Sigmoid colon (tissue), 7 donors: Measurements from ENCODE around the gene TFAM. TPM values are rescaled to one million over a fixed set of nuclear protein-coding genes. Genes with fewer than 3 reads are reported as not detected.

Experiments used
- DNase-seq: peaks from one replicate; pipeline ENCODE4 v3.0.0-alpha.2; 2019
- H3K27ac ChIP-seq, 4 donors: fragments of 200-600 bp; sonication (generic); one replicate each; pipeline ENCODE4 v1.5.1; 2016 to 2019; ENCODE audit warnings: mild to moderate bottlenecking in 1 of 4
- H3K27me3 ChIP-seq, 3 donors: fragments of 200-600 bp; sonication (generic); one replicate each; pipeline ENCODE4 v1.5.1; 2019; ENCODE audit warnings: mild to moderate bottlenecking in 1 of 3
- H3K36me3 ChIP-seq, 4 donors: fragments of 200-600 bp; sonication (generic); one replicate each; pipeline ENCODE4 v1.5.1; 2016 to 2019
- H3K4me1 ChIP-seq, 4 donors: fragments of 200-600 bp; sonication (generic); one replicate each; pipeline ENCODE4 v1.5.1; 2017 to 2019
- H3K4me3 ChIP-seq, 4 donors: fragments of 200-600 bp; sonication (generic); one replicate each; pipeline ENCODE4 v1.5.1; 2017 to 2019; ENCODE audit warnings: mild to moderate bottlenecking in 2 of 4, moderate library complexity in 1 of 4
- H3K9me3 ChIP-seq, 4 donors: fragments of 200-600 bp in 3 of 4; sonication (generic) in 3 of 4; one replicate each; pipeline versions ENCODE4 v1.5.1 to v1.6.1; 2013 to 2019
- EP300 ChIP-seq, 4 donors: sonication (generic); formaldehyde crosslinking; IDR thresholded peaks; one replicate each; pipeline ENCODE4 v1.6.1; 2017; ENCODE audit warnings: antibody characterized with exemption in 4 of 4
- POLR2A ChIP-seq, 2 donors: fragments of 450-650 bp; IDR thresholded peaks; one replicate each; pipeline ENCODE4 v1.6.1; 2016; ENCODE audit warnings: antibody characterized with exemption in 2 of 2, mild to moderate bottlenecking in 2 of 2, moderate library complexity in 2 of 2
- POLR2AphosphoS5 ChIP-seq, 4 donors: sonication (generic); formaldehyde crosslinking; IDR thresholded peaks; one replicate each; pipeline ENCODE4 v1.6.1; 2017; ENCODE audit warnings: antibody characterized with exemption in 4 of 4
- WGBS, 2 donors: extraction: QIAGEN DNeasy Blood & Tissue Kit; methylation state at CpG; one replicate each; pipeline ENCODE4 v1.1.7; 2013; 5-methylcytosine and 5-hydroxymethylcytosine counted together
- intact Hi-C: fragments of 100-400 bp; cut with DNase I; formaldehyde crosslinking; loops from one replicate; pipeline ENCODE4 v1.15.1; 2023
- polyA plus RNA-seq, 3 donors: library from polyadenylated mRNA; stranded (reverse); fragments of 200-250 nt; gene quantifications; one replicate each; pipeline ENCODE4 v1.2.3, GENCODE V29; 2013
- total RNA-seq, 4 donors: library from RNA; depleted of rRNA; stranded (reverse); fragments of >200 nt; gene quantifications; one replicate each; pipeline ENCODE4 v1.1.0, GENCODE V29; 2016
- TF ChIP-seq, protein P1 (sequence below), 4 experiments: fragments of 450-650 bp in 3 of 4; fragments of 200-600 bp in 1 of 4; IDR thresholded peaks; one replicate each; pipeline ENCODE4 v1.5.1; 2016 to 2019; ENCODE audit warnings: antibody characterized with exemption in 4 of 4, mild to moderate bottlenecking in 3 of 4, moderate library complexity in 2 of 4
- donor health status: healthy with polysubstance abuse.
- donor health status: Bipolar disorder and iron deficiency.
- donor health status: healthy.

Gene TFAM
- total and polyA plus RNA-seq, 7 donors, result 10.8 to 27.1 (median 22.2) TPM

DNA sequence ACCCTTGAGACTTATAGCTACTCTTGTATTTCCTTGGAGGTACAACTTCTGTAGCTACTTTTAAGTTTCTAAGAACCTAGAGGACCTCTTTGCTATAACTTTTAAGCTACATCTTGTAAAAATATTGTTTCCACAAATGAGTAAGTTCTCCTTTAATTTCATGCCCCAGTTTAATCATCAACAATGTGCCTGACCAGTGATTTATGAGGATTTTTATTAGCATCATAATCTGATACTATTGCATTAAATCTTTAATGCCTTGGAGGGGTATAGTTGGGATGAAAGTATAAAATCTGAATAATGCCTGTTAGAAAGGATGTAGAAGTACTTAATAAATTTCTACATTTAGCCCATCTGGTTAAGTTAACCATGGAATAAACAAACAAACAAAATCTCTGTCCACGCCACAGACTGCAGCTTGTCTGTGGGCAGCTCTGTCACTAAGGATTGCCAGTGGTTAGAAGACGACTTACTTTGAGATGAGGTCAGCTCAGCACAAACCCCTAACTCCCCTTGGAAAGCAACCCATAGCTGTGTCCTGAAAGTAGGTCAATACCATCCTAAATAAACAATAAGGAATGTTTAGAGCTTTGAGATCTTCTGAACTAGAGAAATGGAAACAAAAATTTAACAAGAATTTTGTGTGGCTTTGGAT is 32.1 kb upstream of the TFAM start:
- H3K4me1 ChIP-seq, result peaks cover 0 to 34% (median 33%) of the 10 kb centered on the region in 4 donors
- TF ChIP-seq, protein P1, sequence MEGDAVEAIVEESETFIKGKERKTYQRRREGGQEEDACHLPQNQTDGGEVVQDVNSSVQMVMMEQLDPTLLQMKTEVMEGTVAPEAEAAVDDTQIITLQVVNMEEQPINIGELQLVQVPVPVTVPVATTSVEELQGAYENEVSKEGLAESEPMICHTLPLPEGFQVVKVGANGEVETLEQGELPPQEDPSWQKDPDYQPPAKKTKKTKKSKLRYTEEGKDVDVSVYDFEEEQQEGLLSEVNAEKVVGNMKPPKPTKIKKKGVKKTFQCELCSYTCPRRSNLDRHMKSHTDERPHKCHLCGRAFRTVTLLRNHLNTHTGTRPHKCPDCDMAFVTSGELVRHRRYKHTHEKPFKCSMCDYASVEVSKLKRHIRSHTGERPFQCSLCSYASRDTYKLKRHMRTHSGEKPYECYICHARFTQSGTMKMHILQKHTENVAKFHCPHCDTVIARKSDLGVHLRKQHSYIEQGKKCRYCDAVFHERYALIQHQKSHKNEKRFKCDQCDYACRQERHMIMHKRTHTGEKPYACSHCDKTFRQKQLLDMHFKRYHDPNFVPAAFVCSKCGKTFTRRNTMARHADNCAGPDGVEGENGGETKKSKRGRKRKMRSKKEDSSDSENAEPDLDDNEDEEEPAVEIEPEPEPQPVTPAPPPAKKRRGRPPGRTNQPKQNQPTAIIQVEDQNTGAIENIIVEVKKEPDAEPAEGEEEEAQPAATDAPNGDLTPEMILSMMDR (IDR thresholded peaks at IDR 0.05), result no peak
- TF ChIP-seq POLR2AphosphoS5 (IDR thresholded peaks at IDR 0.05) (no peak), EP300 (IDR thresholded peaks at IDR 0.05) (no peak), POLR2A (IDR thresholded peaks at IDR 0.05) (no peak)
- H3K36me3 ChIP-seq, result no peaks in the 10 kb centered on the region
- no peak overlapping the region for H3K4me3 ChIP-seq
- H3K27ac ChIP-seq, result no peak overlapping the region
- 79 to 80% methylated on average over 2 of the region's 2 CpGs for WGBS, 2 donors
- H3K27me3 ChIP-seq, result no peaks in the 10 kb centered on the region
- DNase-seq, result no peak
- no peaks in the 10 kb centered on the region for H3K9me3 ChIP-seq
- intact Hi-C loops, result no loop called here

DNA sequence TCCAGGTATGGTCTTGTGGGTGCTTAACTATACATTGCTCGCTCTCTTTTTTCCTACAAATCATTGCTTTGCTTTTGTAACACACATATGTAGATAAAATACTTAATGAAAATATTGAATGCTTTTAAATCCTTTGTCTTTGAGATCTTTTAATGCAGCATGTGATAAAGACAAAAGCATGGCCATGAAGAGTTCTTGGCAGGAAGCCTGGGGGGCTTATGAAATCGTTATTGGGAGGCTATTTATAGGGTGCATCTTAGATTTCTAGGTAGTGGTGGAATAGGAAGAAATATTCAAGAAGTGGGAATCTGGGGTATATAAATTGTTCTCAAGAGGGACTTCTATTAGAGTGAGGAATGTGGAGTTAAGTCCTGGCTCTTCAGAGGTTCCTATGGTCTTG is 28.5 kb upstream of the TFAM start:
- Histone ChIP-seq H3K9me3 (no peaks in the 10 kb centered on the region), H3K36me3 (no peaks in the 10 kb centered on the region), H3K4me3 (no peak overlapping the region), H3K27me3 (no peaks in the 10 kb centered on the region), H3K27ac (no peak overlapping the region), H3K4me1 (peaks cover 0 to 38% (median 24%) of the 10 kb centered on the region in 4 donors)
- intact Hi-C loops, result no loop called here
- 58 to 62% methylated on average over 2 of the region's 2 CpGs for WGBS, 2 donors
- TF ChIP-seq EP300 (IDR thresholded peaks at IDR 0.05), result no peak
- TF ChIP-seq, protein P1 (IDR thresholded peaks at IDR 0.05), result no peak
- TF ChIP-seq POLR2A (IDR thresholded peaks at IDR 0.05), result no peak
- TF ChIP-seq POLR2AphosphoS5 (IDR thresholded peaks at IDR 0.05), result no peak
- no peak for DNase-seq

DNA sequence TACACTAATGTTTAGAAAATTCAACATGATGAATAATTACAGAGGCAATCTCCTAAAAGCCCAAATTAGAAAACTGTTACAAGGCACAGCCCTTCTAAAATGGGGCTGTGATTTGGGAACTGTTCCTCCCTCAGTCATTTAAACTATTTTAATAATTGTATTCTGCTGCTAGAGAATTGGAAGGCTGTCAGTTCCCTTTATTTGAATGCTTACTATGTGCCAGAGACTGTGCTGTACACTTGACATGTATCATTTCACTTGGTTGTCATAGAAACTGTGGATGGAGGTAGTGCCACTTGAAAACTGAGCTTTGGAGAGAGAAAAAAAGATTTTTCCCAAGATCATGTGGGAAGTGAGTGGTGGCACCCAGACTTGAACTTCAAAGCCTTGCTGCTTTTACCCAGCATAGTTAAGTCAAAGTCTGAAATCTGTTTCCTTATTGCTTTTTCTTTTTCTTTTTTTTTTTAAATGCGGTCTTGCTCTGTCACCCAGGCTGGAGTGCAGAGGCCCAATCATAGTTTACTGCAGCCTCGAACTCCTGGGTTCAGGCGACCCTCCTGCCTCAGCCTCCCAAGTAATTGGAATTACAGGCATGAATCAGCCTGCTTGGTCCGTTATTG is 26.8 kb upstream of the TFAM start:
- DNase-seq, result no peak
- intact Hi-C loops, result no loop called here
- H3K36me3 ChIP-seq, result peaks cover 0 to 6% (median 0%) of the 10 kb centered on the region in 4 donors
- 23 to 75% methylated on average over 4 of the region's 4 CpGs for WGBS, 2 donors
- H3K27ac ChIP-seq, result no peak overlapping the region
- H3K27me3 ChIP-seq, result no peaks in the 10 kb centered on the region
- peaks cover 0 to 24% (median 8%) of the 10 kb centered on the region in 4 donors for H3K4me1 ChIP-seq
- no peak overlapping the region for H3K4me3 ChIP-seq
- no peaks in the 10 kb centered on the region for H3K9me3 ChIP-seq
- TF ChIP-seq POLR2AphosphoS5 (IDR thresholded peaks at IDR 0.05) (no peak), POLR2A (IDR thresholded peaks at IDR 0.05) (no peak), EP300 (IDR thresholded peaks at IDR 0.05) (no peak)
- TF ChIP-seq, protein P1 (IDR thresholded peaks at IDR 0.05), result no peak

DNA sequence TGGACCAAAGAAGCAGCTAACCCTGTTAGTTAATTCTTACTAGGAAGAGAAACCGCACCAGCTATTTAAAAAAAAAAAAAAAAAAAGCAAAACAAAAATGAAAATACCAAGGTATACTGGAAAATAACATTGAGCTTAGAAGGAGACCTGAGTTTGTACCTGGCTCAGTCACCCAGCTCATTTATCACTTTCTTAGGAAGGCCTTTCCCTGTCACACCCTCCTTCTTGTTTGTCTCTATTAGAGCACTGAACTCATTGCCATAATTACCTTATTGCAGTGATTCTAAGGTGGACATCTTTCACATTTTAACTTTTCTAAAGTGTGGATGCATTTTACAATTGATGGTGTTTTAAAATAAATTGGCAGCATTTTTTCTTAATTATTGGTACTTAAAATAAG is 26.3 kb upstream of the TFAM start:
- H3K27me3 ChIP-seq, result no peaks in the 10 kb centered on the region
- intact Hi-C loops, result no loop called here
- TF ChIP-seq EP300 (IDR thresholded peaks at IDR 0.05), result no peak
- TF ChIP-seq, protein P1 (IDR thresholded peaks at IDR 0.05), result no peak
- TF ChIP-seq POLR2A (IDR thresholded peaks at IDR 0.05), result no peak
- DNase-seq, result no peak
- no peak overlapping the region for H3K4me3 ChIP-seq
- H3K4me1 ChIP-seq, result peaks cover 0 to 24% (median 8%) of the 10 kb centered on the region in 4 donors
- no peak overlapping the region for H3K27ac ChIP-seq
- peaks cover 0 to 11% (median 0%) of the 10 kb centered on the region in 4 donors for H3K36me3 ChIP-seq
- no peaks in the 10 kb centered on the region for H3K9me3 ChIP-seq
- WGBS, 2 donors, result 66 to 92% methylated on average over 1 of the region's 1 CpG
